ENCODE results near the gene PYURF. TPM values are rescaled to one million over a fixed set of nuclear protein-coding genes. Genes with fewer than 3 reads are reported as not detected.

PYURF gene
- total RNA-seq, 1 experiment from 2014 or later, result 46.6 TPM

- H3K36me3 Mint-ChIP-seq (ENCODE audit: insufficient read depth, unreplicated experiment), result no peaks in the 10 kb centered on the region
- ChIA-PET POLR2A (no interaction called here), CTCF (interaction anchor here (1.5 kb wide), 1 partner anchor 128 kb away, joined by 5 read pairs; no protein-coding TSS in a partner anchor)
- H3K4me1 ChIP-seq, result no peaks in the 10 kb centered on the region
- no peak for TF ChIP-seq CTCF (IDR thresholded peaks at IDR 0.05; ENCODE audit: insufficient read depth in 1 of 2, low read depth in 1 of 2, low read length in 1 of 2, severe bottlenecking in 1 of 2, unreplicated experiment in 1 of 2)
- H3K27ac Mint-ChIP-seq (ENCODE audit: unreplicated experiment), result no peak overlapping the region
- intact Hi-C loops (cut with micrococcal nuclease; ENCODE audit: unreplicated experiment), result loop anchor here (10.0 kb wide), 1 partner anchor 263 kb away; no protein-coding TSS in a partner anchor
- BruUV-seq (replicated peaks), result no TSS peak
- H3K4me3 ChIP-seq (ENCODE audit: low read depth, low read length), result no peak overlapping the region
- no peaks in the 10 kb centered on the region for H3K36me3 ChIP-seq (ENCODE audit: control insufficient read depth, insufficient read depth, low read length)
- H3K4me1 Mint-ChIP-seq (ENCODE audit: low read depth, unreplicated experiment), result no peaks in the 10 kb centered on the region
- no peaks in the 10 kb centered on the region for H3K9me3 ChIP-seq
- H3K4me3 Mint-ChIP-seq (ENCODE audit: unreplicated experiment), result no peak overlapping the region
- H3K27me3 Mint-ChIP-seq (ENCODE audit: insufficient read depth, unreplicated experiment), result no peaks in the 10 kb centered on the region
- no peaks in the 10 kb centered on the region for H3K27me3 ChIP-seq (replicated peaks; ENCODE audit: control insufficient read depth, insufficient read depth, low read length)
- H3K9me3 Mint-ChIP-seq (ENCODE audit: unreplicated experiment), result no peaks in the 10 kb centered on the region
- DNase-seq, result no peak
Observed at GRCh38 chr4:88531549-88531948, 8.0 kb upstream of the PYURF start.

- POLR2A ChIA-PET, result no interaction called here
- peaks cover 7% of the 10 kb centered on the region; the same call in 1 of the 2 replicates for H3K4me1 ChIP-seq
- Mint-ChIP-seq H3K27ac (ENCODE audit: unreplicated experiment) (no peak overlapping the region), H3K27me3 (ENCODE audit: insufficient read depth, unreplicated experiment) (no peaks in the 10 kb centered on the region), H3K4me1 (ENCODE audit: low read depth, unreplicated experiment) (no peaks in the 10 kb centered on the region), H3K9me3 (ENCODE audit: unreplicated experiment) (no peaks in the 10 kb centered on the region), H3K4me3 (ENCODE audit: unreplicated experiment) (no peak overlapping the region), H3K36me3 (ENCODE audit: insufficient read depth, unreplicated experiment) (no peaks in the 10 kb centered on the region)
- DNase-seq, result no peak
- no peaks in the 10 kb centered on the region for H3K36me3 ChIP-seq (ENCODE audit: control insufficient read depth, insufficient read depth, low read length)
- H3K4me3 ChIP-seq (ENCODE audit: low read depth, low read length), result no peak overlapping the region
- no peak for TF ChIP-seq CTCF (IDR thresholded peaks at IDR 0.05; ENCODE audit: insufficient read depth in 1 of 2, low read depth in 1 of 2, low read length in 1 of 2, severe bottlenecking in 1 of 2, unreplicated experiment in 1 of 2)
- H3K9me3 ChIP-seq, result no peaks in the 10 kb centered on the region
- no TSS peak for BruUV-seq (replicated peaks)
- H3K27me3 ChIP-seq (replicated peaks; ENCODE audit: control insufficient read depth, insufficient read depth, low read length), result no peaks in the 10 kb centered on the region
- CTCF ChIA-PET, result interaction anchor here (0.8 to 2.4 kb wide), 2 partner anchors 11 to 130 kb away, joined by 3 to 19 read pairs; no protein-coding TSS in a partner anchor
- intact Hi-C loops (cut with micrococcal nuclease; ENCODE audit: unreplicated experiment), result loop anchor here (5.0 kb wide), 1 partner anchor 493 kb away; no protein-coding TSS in a partner anchor
Observed at GRCh38 chr4:88528861-88529260, 5.3 kb upstream of the PYURF start.

GRCh38 chr4:88527787-88528186 is 4.2 kb upstream of the PYURF start:
- ChIA-PET CTCF (interaction anchor here (0.5 to 2.4 kb wide), 4 partner anchors 12 to 197 kb away, joined by 3 to 19 read pairs (median 5); no protein-coding TSS in a partner anchor), POLR2A (no interaction called here)

More at GRCh38 chr4:88527787-88528186, 4.2 kb upstream of the PYURF start:
- Histone ChIP-seq H3K4me1 (peaks cover 7% of the 10 kb centered on the region; the same call in 1 of the 2 replicates), H3K27me3 (replicated peaks; ENCODE audit: control insufficient read depth, insufficient read depth, low read length) (no peaks in the 10 kb centered on the region), H3K36me3 (ENCODE audit: control insufficient read depth, insufficient read depth, low read length) (no peaks in the 10 kb centered on the region), H3K4me3 (ENCODE audit: low read depth, low read length) (no peak overlapping the region), H3K9me3 (no peaks in the 10 kb centered on the region)
- H3K4me3 Mint-ChIP-seq (ENCODE audit: unreplicated experiment), result no peak overlapping the region
- H3K9me3 Mint-ChIP-seq (ENCODE audit: unreplicated experiment), result no peaks in the 10 kb centered on the region
- no peak overlapping the region for H3K27ac Mint-ChIP-seq (ENCODE audit: unreplicated experiment)
- no peak for TF ChIP-seq CTCF (IDR thresholded peaks at IDR 0.05; ENCODE audit: insufficient read depth in 1 of 2, low read depth in 1 of 2, low read length in 1 of 2, severe bottlenecking in 1 of 2, unreplicated experiment in 1 of 2)
- DNase-seq, result no peak
- no TSS peak for BruUV-seq (replicated peaks)
- no peaks in the 10 kb centered on the region for H3K4me1 Mint-ChIP-seq (ENCODE audit: low read depth, unreplicated experiment)
- peaks cover 9% of the 10 kb centered on the region for H3K36me3 Mint-ChIP-seq (ENCODE audit: insufficient read depth, unreplicated experiment)
- H3K27me3 Mint-ChIP-seq (ENCODE audit: insufficient read depth, unreplicated experiment), result no peaks in the 10 kb centered on the region
- intact Hi-C loops (cut with micrococcal nuclease; ENCODE audit: unreplicated experiment), result loop anchor here (5.0 kb wide), 1 partner anchor 495 kb away; no protein-coding TSS in a partner anchor
